GM19455 (cell line): Measurements from ENCODE around the gene LEMD1.
"Not testable (repeated sequence)": the region's sequence is repeated elsewhere in the genome, so short reads cannot be mapped to it uniquely, and the experiment has no call there.

Experiments used
- ATAC-seq: cut with Tn5 transposase; IDR thresholded peaks from one replicate; pipeline ENCODE4 v1.9.1; 2021; ENCODE audit not compliant: unreplicated experiment

The LEMD1 gene

GRCh38 chr1:205432116-205432515 is 10.3 kb upstream of the LEMD1 start:
- ATAC-seq: no peak

- no peak for ATAC-seq
These were observed 8.9 kb upstream of the LEMD1 start for GRCh38 chr1:205430696-205431305.

GRCh38 chr1:205429762-205430695 is 8.2 kb upstream of the LEMD1 start:
- ATAC-seq: no peak

- ATAC-seq: no peak
These were observed 3.2 kb upstream of the LEMD1 start for GRCh38 chr1:205424901-205425600.

GRCh38 chr1:205423814-205424399 is 2.1 kb upstream of the LEMD1 start:
- ATAC-seq: no peak

- no peak for ATAC-seq
These were observed 1.3 kb upstream of the LEMD1 start for GRCh38 chr1:205422993-205423642.

- no peak for ATAC-seq
These were observed 918 bp downstream of the LEMD1 start for GRCh38 chr1:205420938-205421337.

- ATAC-seq: no peak
These were observed 3.8 kb downstream of the LEMD1 start for GRCh38 chr1:205417870-205418635.

- ATAC-seq: no peak
These were observed 5.5 kb downstream of the LEMD1 start for GRCh38 chr1:205416322-205416721.

GRCh38 chr1:205410581-205411298 is 11.1 kb downstream of the LEMD1 start:
- ATAC-seq: no peak

- no peak for ATAC-seq
These were observed 13.9 kb downstream of the LEMD1 start for GRCh38 chr1:205407970-205408369.

GRCh38 chr1:205406252-205406651 is 15.6 kb downstream of the LEMD1 start:
- not testable (repeated sequence) for ATAC-seq

GRCh38 chr1:205404484-205404883 is 17.4 kb downstream of the LEMD1 start:
- ATAC-seq: not testable (repeated sequence)

- ATAC-seq: no peak
These were observed 23.3 kb downstream of the LEMD1 start for GRCh38 chr1:205398586-205398985.

- ATAC-seq: no peak
These were observed 24.8 kb downstream of the LEMD1 start for GRCh38 chr1:205396967-205397616.

- no peak for ATAC-seq
These were observed 26.2 kb downstream of the LEMD1 start for GRCh38 chr1:205395616-205396015.

- ATAC-seq: no peak
These were observed 29.2 kb downstream of the LEMD1 start for GRCh38 chr1:205392650-205393049.

GRCh38 chr1:205391386-205391785 is 30.5 kb downstream of the LEMD1 start:
- no peak for ATAC-seq

GRCh38 chr1:205387845-205388244 is 34.0 kb downstream of the LEMD1 start:
- no peak for ATAC-seq
